Activated CD4-positive, alpha-beta T cell treated with anti-CD3 and anti-CD28 coated beads, Interleukin-2, amount 50 U/mL, for 24 hours (primary cell): ENCODE results near the gene CAMSAP2.
A peak's percentile ranks its signal among the peaks of the same experiment; 100 is the strongest.

Experiments used
- DNase-seq, 2 donors: peaks; one replicate each; pipeline ENCODE4 v3.0.0-alpha.2; 2020; ENCODE audit warnings: low read depth in 1 of 2, low spot score in 1 of 2

The CAMSAP2 gene

GRCh38 chr1:200874694-200875093, 136.0 kb downstream of the CAMSAP2 start:
- DNase-seq = no peak

GRCh38 chr1:200875416-200875815, 136.7 kb downstream of the CAMSAP2 start:
- DNase-seq = no peak

- no peak for DNase-seq
Observed at GRCh38 chr1:200877010-200877409, 138.3 kb downstream of the CAMSAP2 start.

GRCh38 chr1:200877839-200878551, 139.3 kb downstream of the CAMSAP2 start:
- peak in 1 of 2 donors; percentile 41 for DNase-seq

GRCh38 chr1:200880212-200880611, 141.5 kb downstream of the CAMSAP2 start:
- DNase-seq = no peak

- DNase-seq = no peak
Observed at GRCh38 chr1:200883118-200883517, 144.4 kb downstream of the CAMSAP2 start.

- DNase-seq = no peak
Observed at GRCh38 chr1:200885623-200886402, 147.1 kb downstream of the CAMSAP2 start.

GRCh38 chr1:200886594-200886993, 147.9 kb downstream of the CAMSAP2 start:
- DNase-seq = no peak

GRCh38 chr1:200887036-200887435, 148.3 kb downstream of the CAMSAP2 start:
- no peak for DNase-seq

GRCh38 chr1:200887772-200888348, 149.2 kb downstream of the CAMSAP2 start:
- no peak for DNase-seq

GRCh38 chr1:200888349-200888838, 149.7 kb downstream of the CAMSAP2 start:
- DNase-seq = peak in 1 of 2 donors; percentile 45

GRCh38 chr1:200889571-200889970, 150.9 kb downstream of the CAMSAP2 start:
- DNase-seq = peak in 1 of 2 donors; percentile 18

- no peak for DNase-seq
Observed at GRCh38 chr1:200890027-200890426, 151.3 kb downstream of the CAMSAP2 start.

- DNase-seq = no peak
Observed at GRCh38 chr1:200890818-200891773, 152.4 kb downstream of the CAMSAP2 start.

- DNase-seq = no peak
Observed at GRCh38 chr1:200891774-200892157, 153.1 kb downstream of the CAMSAP2 start.

- no peak for DNase-seq
Observed at GRCh38 chr1:200892546-200892945, 153.9 kb downstream of the CAMSAP2 start.

- DNase-seq = no peak
Observed at GRCh38 chr1:200892958-200893357, 154.3 kb downstream of the CAMSAP2 start.

- DNase-seq = no peak
Observed at GRCh38 chr1:200893411-200893901, 154.8 kb downstream of the CAMSAP2 start.

- no peak for DNase-seq
Observed at GRCh38 chr1:200894712-200895442, 156.2 kb downstream of the CAMSAP2 start, which contains the start of gene INAVA. Gene INAVA, plus strand, starts transcription at chr1:200894900. Its CDS starts 3,501 bp downstream, at chr1:200898401.

- no peak for DNase-seq
Observed at GRCh38 chr1:200895443-200895789, 156.7 kb downstream of the CAMSAP2 start.
